Psoas muscle (tissue), 8 donors: ENCODE results near the gene PAPSS2. TPM values are rescaled to one million over a fixed set of nuclear protein-coding genes. Genes with fewer than 3 reads are reported as not detected.

Source experiments
- ATAC-seq, 4 donors: fragments of 200-7000 bp; cut with Tn5 transposase; one replicate each; pipeline ENCODE4 v1.9.1; 2020; ENCODE audit warnings: moderate library complexity in 3 of 4, mild to moderate bottlenecking in 2 of 4
- DNase-seq, 2 donors: peaks; one replicate each; pipeline ENCODE4 v3.0.0-alpha.2; 2020
- H3K27ac ChIP-seq: fragments of 200-600 bp; one replicate; pipeline ENCODE4 v1.8.0; 2022
- H3K27me3 ChIP-seq, 3 donors: fragments of 200-600 bp in 1 of 3; one replicate each; pipeline versions ENCODE4 v1.6.1 to v1.8.0; 2013 to 2022; ENCODE audit warnings: low read length in 2 of 3, mild to moderate bottlenecking in 2 of 3, moderate library complexity in 1 of 3; ENCODE audit not compliant: insufficient read depth in 3 of 3
- H3K36me3 ChIP-seq, 2 donors: fragments of 200-600 bp in 1 of 2; one replicate each; pipeline versions ENCODE4 v1.6.1 to v1.8.0; 2013 to 2022; ENCODE audit warnings: low read depth in 1 of 2, mild to moderate bottlenecking in 1 of 2, moderate library complexity in 1 of 2; ENCODE audit not compliant: insufficient read depth in 1 of 2
- H3K4me1 ChIP-seq: fragments of 200-600 bp; one replicate; pipeline ENCODE4 v1.8.0; 2022
- H3K4me3 ChIP-seq: fragments of 200-600 bp; one replicate; pipeline ENCODE4 v1.8.0; 2022; ENCODE audit warnings: mild to moderate bottlenecking
- H3K9me3 ChIP-seq: fragments of 200-600 bp; one replicate; pipeline ENCODE4 v1.8.0; 2022
- CTCF ChIP-seq: fragments of 200-600 bp; IDR thresholded peaks from one replicate; pipeline ENCODE4 v1.8.0; 2022; ENCODE audit warnings: antibody characterized with exemption
- WGBS, 3 donors: extraction: QIAGEN DNeasy Blood & Tissue Kit; methylation state at CpG; one replicate each; pipeline versions ENCODE4 v1.1.6 to v1.1.7; 2013; 5-methylcytosine and 5-hydroxymethylcytosine counted together
- intact Hi-C, 2 donors: fragments of 100-400 bp; cut with DNase I; formaldehyde crosslinking; loops; one replicate each; pipeline versions ENCODE4 v1.11.0 to v1.14.2; 2022
- polyA plus RNA-seq, 3 donors: library from polyadenylated mRNA; stranded (reverse); fragments of 200-250 nt; gene quantifications; one replicate each; pipeline ENCODE4 v1.2.3, GENCODE V29; 2013
- total RNA-seq, 4 donors: library from RNA; stranded (reverse); fragmentation: NEBNext Ultra II Directional in 2 of 4; extraction: Animal tissue kit (Norgen Biotek cat#: 25700) in 2 of 4; gene quantifications; one replicate each; pipeline versions ENCODE4 v1.2.1 to v1.2.4, GENCODE V29; 2021 to 2023
- donor health status: healthy with polysubstance abuse.
- donor health status: DM: no; HTN: no; CAD: no; lungs with moderate emphysema.
- donor health status: Bipolar disorder and iron deficiency.
- donor health status: healthy.
- donor health status: DM: yes; HTN: yes; CAD: no.
- donor health status: DM: no; HTN: no; CAD: no.
- donor health status: DM: no; HTN: no; CAD: no.
- donor health status: DM: yes; HTN: yes; CAD: no.

Gene PAPSS2
- total and polyA plus RNA-seq, 7 donors = 2.0 to 11.0 (median 3.8) TPM

GRCh38 chr10:87765666-87766376 lies 106.1 kb downstream of the PAPSS2 start:
- DNase-seq = no peak
- H3K9me3 ChIP-seq = no peaks in the 10 kb centered on the region
- intact Hi-C loops = no loop called here
- peaks cover 0 to 67% of the 10 kb centered on the region in 2 donors for H3K36me3 ChIP-seq
- no peak overlapping the region for H3K27ac ChIP-seq
- H3K4me3 ChIP-seq = no peak overlapping the region
- WGBS, 3 donors = 88 to 96% (median 90%) methylated on average over 5 of the region's 5 CpGs
- no peaks in the 10 kb centered on the region for H3K27me3 ChIP-seq
- peaks cover 7% of the 10 kb centered on the region for H3K4me1 ChIP-seq
- no peak for TF ChIP-seq CTCF
- ATAC-seq = no peak

- DNase-seq (no peak), ATAC-seq (no peak)
- Histone ChIP-seq H3K9me3 (no peaks in the 10 kb centered on the region), H3K36me3 (peaks cover 0 to 70% of the 10 kb centered on the region in 2 donors), H3K27me3 (no peaks in the 10 kb centered on the region), H3K4me1 (no peaks in the 10 kb centered on the region), H3K4me3 (no peak overlapping the region), H3K27ac (no peak overlapping the region)
- TF ChIP-seq CTCF = no peak
- intact Hi-C loops = no loop called here
- 89 to 97% (median 89%) methylated on average over 5 of the region's 5 CpGs for WGBS, 3 donors
Observed at GRCh38 chr10:87767253-87767652, 107.6 kb downstream of the PAPSS2 start.

- H3K4me1 ChIP-seq = no peaks in the 10 kb centered on the region
- H3K4me3 ChIP-seq = no peak overlapping the region
- WGBS, 3 donors = 86 to 91% (median 89%) methylated on average over 2 of the region's 2 CpGs
- no peak for DNase-seq
- no peaks in the 10 kb centered on the region for H3K27me3 ChIP-seq
- H3K9me3 ChIP-seq = no peaks in the 10 kb centered on the region
- TF ChIP-seq CTCF = peak; percentile 49
- no peak overlapping the region for H3K27ac ChIP-seq
- intact Hi-C loops = loop anchor here (5.0 to 10.0 kb wide), 2 partner anchors 115 to 237 kb away; partner anchors contain the start of gene PAPSS2 (in 1 of the 2)
- peak in 1 of 4 donors; percentile 43 for ATAC-seq
- H3K36me3 ChIP-seq = peaks cover 0 to 71% of the 10 kb centered on the region in 2 donors
Observed at GRCh38 chr10:87771871-87772500, 112.3 kb downstream of the PAPSS2 start.

GRCh38 chr10:87775766-87776165 lies 116.1 kb downstream of the PAPSS2 start:
- DNase-seq = no peak
- Histone ChIP-seq H3K4me1 (no peaks in the 10 kb centered on the region), H3K27ac (no peak overlapping the region), H3K4me3 (no peak overlapping the region), H3K27me3 (no peaks in the 10 kb centered on the region), H3K36me3 (peaks cover 2 to 44% of the 10 kb centered on the region in 2 donors), H3K9me3 (no peaks in the 10 kb centered on the region)
- intact Hi-C loops = loop anchor here in 1 of 2 donors (10.0 kb wide), 1 partner anchor 241 kb away; no protein-coding TSS in a partner anchor
- ATAC-seq = no peak
- WGBS, 3 donors = 71 to 80% (median 75%) methylated on average over 4 of the region's 4 CpGs
- TF ChIP-seq CTCF = no peak
